ENCODE measurements around the gene SHISA3.

Gene SHISA3

GRCh38 chr4:42396752-42397634 lies at the start of gene SHISA3:
Gene SHISA3 (plus strand): TSS chr4:42397488. CDS start chr4:42398057, 569 bp downstream.
- Histone ChIP-seq H3K4me3 (replicated peaks; ENCODE audit: low read depth, low read length) (peak within 1 kb of the TSS; percentile 65), H3K36me3 (ENCODE audit: control insufficient read depth, insufficient read depth, low read length) (no peaks in the 10 kb centered on the region), H3K27me3 (replicated peaks; ENCODE audit: control insufficient read depth, insufficient read depth, low read length) (no peaks in the 10 kb centered on the region)
- TF ChIP-seq, protein P1, sequence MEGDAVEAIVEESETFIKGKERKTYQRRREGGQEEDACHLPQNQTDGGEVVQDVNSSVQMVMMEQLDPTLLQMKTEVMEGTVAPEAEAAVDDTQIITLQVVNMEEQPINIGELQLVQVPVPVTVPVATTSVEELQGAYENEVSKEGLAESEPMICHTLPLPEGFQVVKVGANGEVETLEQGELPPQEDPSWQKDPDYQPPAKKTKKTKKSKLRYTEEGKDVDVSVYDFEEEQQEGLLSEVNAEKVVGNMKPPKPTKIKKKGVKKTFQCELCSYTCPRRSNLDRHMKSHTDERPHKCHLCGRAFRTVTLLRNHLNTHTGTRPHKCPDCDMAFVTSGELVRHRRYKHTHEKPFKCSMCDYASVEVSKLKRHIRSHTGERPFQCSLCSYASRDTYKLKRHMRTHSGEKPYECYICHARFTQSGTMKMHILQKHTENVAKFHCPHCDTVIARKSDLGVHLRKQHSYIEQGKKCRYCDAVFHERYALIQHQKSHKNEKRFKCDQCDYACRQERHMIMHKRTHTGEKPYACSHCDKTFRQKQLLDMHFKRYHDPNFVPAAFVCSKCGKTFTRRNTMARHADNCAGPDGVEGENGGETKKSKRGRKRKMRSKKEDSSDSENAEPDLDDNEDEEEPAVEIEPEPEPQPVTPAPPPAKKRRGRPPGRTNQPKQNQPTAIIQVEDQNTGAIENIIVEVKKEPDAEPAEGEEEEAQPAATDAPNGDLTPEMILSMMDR (IDR thresholded peaks at IDR 0.05; ENCODE audit: insufficient read depth, low read length, poor library complexity, severe bottlenecking), result no peak
- peak; percentile 68 for DNase-seq (ENCODE audit: extremely low read depth, insufficient read length)

DNA sequence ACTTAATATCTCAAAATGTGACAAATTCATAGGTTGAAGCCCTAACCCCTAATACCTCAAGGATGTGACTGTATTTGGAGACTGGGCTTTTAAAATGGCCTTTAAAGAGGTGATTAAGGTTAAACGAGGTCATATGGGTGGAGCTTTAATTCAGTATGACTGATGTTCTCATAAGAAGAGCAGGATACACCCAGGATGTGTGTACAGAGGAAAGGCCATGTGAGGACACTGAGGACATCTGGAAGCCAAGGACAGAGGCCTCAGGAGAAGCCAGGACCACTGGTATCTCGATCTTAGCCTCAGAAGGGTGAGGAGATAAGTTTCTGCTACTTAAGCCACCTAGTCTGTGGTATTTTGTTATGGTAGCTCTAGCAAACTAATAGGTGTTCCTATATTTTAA lies 49.0 kb upstream of the SHISA3 start:
- H3K36me3 ChIP-seq (ENCODE audit: control insufficient read depth, insufficient read depth, low read length), result no peaks in the 10 kb centered on the region
- H3K27me3 ChIP-seq (replicated peaks; ENCODE audit: control insufficient read depth, insufficient read depth, low read length), result no peaks in the 10 kb centered on the region
- no peak for DNase-seq (ENCODE audit: extremely low read depth, insufficient read length)
- H3K4me3 ChIP-seq (replicated peaks; ENCODE audit: low read depth, low read length), result no peak overlapping the region
- TF ChIP-seq, protein P1 (IDR thresholded peaks at IDR 0.05; ENCODE audit: insufficient read depth, low read length, poor library complexity, severe bottlenecking), result no peak

DNA sequence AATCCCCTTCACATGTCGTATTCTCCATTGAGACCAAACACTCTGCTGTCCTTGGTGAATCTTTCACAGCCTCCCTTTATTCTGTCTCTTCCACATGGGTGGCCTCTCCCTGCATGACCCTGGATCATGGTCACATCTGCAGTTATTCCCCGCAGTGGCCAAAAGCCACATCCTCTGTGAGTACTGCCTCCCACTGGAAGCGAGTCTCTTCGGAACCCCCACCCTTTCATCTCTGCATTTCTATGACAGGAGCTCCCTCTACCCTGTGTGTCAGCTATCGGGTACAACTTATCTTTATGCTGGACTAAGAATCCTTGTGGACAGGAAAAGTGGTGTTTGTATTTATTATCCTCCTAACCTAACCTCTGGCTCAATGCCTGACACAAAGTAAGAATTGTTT lies 48.6 kb upstream of the SHISA3 start:
- no peak for DNase-seq (ENCODE audit: extremely low read depth, insufficient read length)
- Histone ChIP-seq H3K27me3 (replicated peaks; ENCODE audit: control insufficient read depth, insufficient read depth, low read length) (no peaks in the 10 kb centered on the region), H3K4me3 (replicated peaks; ENCODE audit: low read depth, low read length) (no peak overlapping the region), H3K36me3 (ENCODE audit: control insufficient read depth, insufficient read depth, low read length) (no peaks in the 10 kb centered on the region)
- TF ChIP-seq, protein P1 (IDR thresholded peaks at IDR 0.05; ENCODE audit: insufficient read depth, low read length, poor library complexity, severe bottlenecking), result no peak

DNA sequence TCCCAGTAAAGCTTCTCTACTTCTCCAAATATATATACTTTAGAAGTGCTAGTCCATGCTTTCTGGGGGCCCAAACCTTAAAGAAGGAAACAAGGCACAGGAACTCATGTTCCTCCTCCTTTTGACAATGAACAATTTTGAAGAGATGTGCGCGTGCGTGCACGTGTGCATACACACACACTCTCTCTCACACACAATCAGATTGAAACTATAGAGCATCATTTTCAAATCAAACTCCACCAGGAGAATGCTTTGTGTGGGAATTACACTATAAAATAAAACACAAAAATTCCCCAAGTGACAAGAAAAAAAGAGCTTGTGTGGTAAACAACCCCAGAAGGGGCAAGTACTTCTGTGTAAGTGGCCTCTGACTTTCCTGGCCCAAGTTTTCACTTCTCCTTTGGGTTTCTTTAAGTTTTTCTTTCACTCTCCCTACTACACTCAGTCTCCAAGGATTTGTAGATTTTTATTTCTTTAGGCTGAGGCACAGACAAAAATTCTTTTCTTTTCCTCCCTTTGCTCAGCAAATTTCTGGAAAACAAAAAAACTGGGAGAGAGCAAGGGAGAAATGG lies 46.6 kb upstream of the SHISA3 start:
- H3K36me3 ChIP-seq (ENCODE audit: control insufficient read depth, insufficient read depth, low read length), result no peaks in the 10 kb centered on the region
- TF ChIP-seq, protein P1 (IDR thresholded peaks at IDR 0.05; ENCODE audit: insufficient read depth, low read length, poor library complexity, severe bottlenecking), result no peak
- no peak for DNase-seq (ENCODE audit: extremely low read depth, insufficient read length)
- H3K4me3 ChIP-seq (replicated peaks; ENCODE audit: low read depth, low read length), result no peak overlapping the region
- H3K27me3 ChIP-seq (replicated peaks; ENCODE audit: control insufficient read depth, insufficient read depth, low read length), result no peaks in the 10 kb centered on the region

DNA sequence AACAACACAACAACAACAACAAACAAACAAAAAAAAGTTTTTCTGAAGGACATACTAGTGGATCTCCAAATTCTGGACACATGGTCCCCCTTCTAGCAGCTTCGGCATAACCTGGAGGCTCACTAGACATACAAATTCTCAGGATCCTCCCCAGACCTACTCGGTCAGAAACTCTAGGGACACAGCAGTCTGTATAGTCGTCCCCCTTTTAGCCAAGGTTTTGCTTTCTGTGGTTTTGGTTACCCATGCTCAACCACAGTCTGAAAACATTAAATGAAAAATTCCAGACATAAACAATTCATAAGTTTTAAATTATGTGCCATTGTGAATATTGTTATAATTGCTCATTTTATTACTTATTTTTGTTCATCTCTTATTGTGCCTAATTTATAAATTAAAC lies 45.2 kb upstream of the SHISA3 start:
- H3K36me3 ChIP-seq (ENCODE audit: control insufficient read depth, insufficient read depth, low read length), result no peaks in the 10 kb centered on the region
- no peaks in the 10 kb centered on the region for H3K27me3 ChIP-seq (replicated peaks; ENCODE audit: control insufficient read depth, insufficient read depth, low read length)
- TF ChIP-seq, protein P1 (IDR thresholded peaks at IDR 0.05; ENCODE audit: insufficient read depth, low read length, poor library complexity, severe bottlenecking), result no peak
- DNase-seq (ENCODE audit: extremely low read depth, insufficient read length), result no peak
- H3K4me3 ChIP-seq (replicated peaks; ENCODE audit: low read depth, low read length), result no peak overlapping the region

Measured in GM06990 (cell line).